Measurements from ENCODE around the gene SHB.

SHB gene

GRCh38 chr9:38061326-38061977 lies 7.6 kb downstream of the SHB start:
- peaks cover 30 to 47% (median 36%) of the 10 kb centered on the region in 10 experiments for H3K4me1 ChIP-seq

GRCh38 chr9:38060681-38061080 lies 8.3 kb downstream of the SHB start:
- peak overlapping the region in 2 of 11 experiments; percentile 56 to 63; a peak in 3 of 22 replicates for H3K4me2 ChIP-seq
- H3K9me3 ChIP-seq (replicated peaks in 1 of 11) = no peaks in the 10 kb centered on the region
- H4K20me1 ChIP-seq = peaks cover 24 to 84% (median 62%) of the 10 kb centered on the region in 11 experiments; a peak in 20 of 22 replicates
- no peak overlapping the region for H3K4me3 ChIP-seq
- H3K27me3 ChIP-seq = peaks cover 0 to 25% (median 15%) of the 10 kb centered on the region in 11 experiments; a peak in 19 of 22 replicates
- no peak overlapping the region for H3K9ac ChIP-seq
- peaks cover 26 to 43% (median 32%) of the 10 kb centered on the region in 10 experiments for H3K4me1 ChIP-seq
- no peak overlapping the region for H3K27ac ChIP-seq
- no peaks in the 10 kb centered on the region for H3K36me3 ChIP-seq
- no peak for TF ChIP-seq Cebpa-rat (IDR thresholded peaks at IDR 0.05)

More at GRCh38 chr9:38061326-38061977, 7.6 kb downstream of the SHB start:
- Histone ChIP-seq H3K4me3 (no peak overlapping the region), H3K36me3 (no peaks in the 10 kb centered on the region), H3K9ac (no peak overlapping the region), H4K20me1 (peaks cover 32 to 84% (median 70%) of the 10 kb centered on the region in 11 experiments; a peak in 20 of 22 replicates), H3K27me3 (peaks cover 7 to 32% (median 23%) of the 10 kb centered on the region in 11 experiments; a peak in 21 of 22 replicates), H3K4me2 (peak overlapping the region; percentile 3 to 67 (median 40); a peak in 21 of 22 replicates), H3K27ac (no peak overlapping the region), H3K9me3 (replicated peaks in 1 of 11) (no peaks in the 10 kb centered on the region)
- TF ChIP-seq Cebpa-rat (IDR thresholded peaks at IDR 0.05) = no peak

GRCh38 chr9:38059233-38059936 lies 9.6 kb downstream of the SHB start:
- Histone ChIP-seq H3K4me1 (peaks cover 26 to 43% (median 32%) of the 10 kb centered on the region in 10 experiments), H3K27me3 (peaks cover 0 to 12% (median 7%) of the 10 kb centered on the region in 11 experiments; a peak in 7 of 22 replicates), H3K9ac (no peak overlapping the region), H3K27ac (no peak overlapping the region), H3K4me2 (no peak overlapping the region), H3K36me3 (no peaks in the 10 kb centered on the region), H3K4me3 (no peak overlapping the region), H3K9me3 (replicated peaks in 1 of 11) (no peaks in the 10 kb centered on the region), H4K20me1 (peaks cover 11 to 82% (median 57%) of the 10 kb centered on the region in 11 experiments; a peak in 20 of 22 replicates)
- TF ChIP-seq Cebpa-rat (IDR thresholded peaks at IDR 0.05) = no peak

GRCh38 chr9:38058452-38059232 lies 10.4 kb downstream of the SHB start:
- H3K27ac ChIP-seq = no peak overlapping the region
- H3K4me3 ChIP-seq = no peak overlapping the region
- no peak for TF ChIP-seq Cebpa-rat (IDR thresholded peaks at IDR 0.05)
- H3K9ac ChIP-seq = no peak overlapping the region
- peak overlapping the region in 10 of 11 experiments; percentile 33 to 86 (median 73); a peak in 21 of 22 replicates for H3K4me2 ChIP-seq
- H3K4me1 ChIP-seq = peaks cover 26 to 43% (median 32%) of the 10 kb centered on the region in 10 experiments
- H3K9me3 ChIP-seq (replicated peaks in 1 of 11) = no peaks in the 10 kb centered on the region
- H4K20me1 ChIP-seq = peaks cover 14 to 83% (median 55%) of the 10 kb centered on the region in 11 experiments; a peak in 20 of 22 replicates
- H3K27me3 ChIP-seq = peaks cover 0 to 10% (median 6%) of the 10 kb centered on the region in 11 experiments; a peak in 6 of 22 replicates
- no peaks in the 10 kb centered on the region for H3K36me3 ChIP-seq

GRCh38 chr9:38057416-38058195 lies 11.4 kb downstream of the SHB start:
- Histone ChIP-seq H3K4me2 (peak overlapping the region; percentile 7 to 86 (median 72)), H3K27me3 (peaks cover 0 to 7% (median 6%) of the 10 kb centered on the region in 11 experiments; a peak in 5 of 22 replicates), H3K4me1 (peaks cover 26 to 43% (median 32%) of the 10 kb centered on the region in 10 experiments), H3K36me3 (no peaks in the 10 kb centered on the region), H3K9ac (no peak overlapping the region), H3K4me3 (no peak overlapping the region), H3K27ac (no peak overlapping the region), H3K9me3 (replicated peaks in 1 of 11) (no peaks in the 10 kb centered on the region), H4K20me1 (peaks cover 13 to 83% (median 46%) of the 10 kb centered on the region in 11 experiments; a peak in 20 of 22 replicates)
- no peak for TF ChIP-seq Cebpa-rat (IDR thresholded peaks at IDR 0.05)

GRCh38 chr9:38054653-38055052 lies 14.4 kb downstream of the SHB start:
- peaks cover 15 to 27% (median 21%) of the 10 kb centered on the region in 10 experiments for H3K4me1 ChIP-seq
- peaks cover 13 to 83% (median 32%) of the 10 kb centered on the region in 11 experiments; a peak in 19 of 22 replicates for H4K20me1 ChIP-seq
- H3K4me2 ChIP-seq = no peak overlapping the region
- no peak overlapping the region for H3K27ac ChIP-seq
- no peak for TF ChIP-seq Cebpa-rat (IDR thresholded peaks at IDR 0.05)
- H3K36me3 ChIP-seq = no peaks in the 10 kb centered on the region
- no peaks in the 10 kb centered on the region for H3K9me3 ChIP-seq (replicated peaks in 1 of 11)
- H3K27me3 ChIP-seq = peaks cover 0 to 7% (median 1%) of the 10 kb centered on the region in 11 experiments; a peak in 3 of 22 replicates
- H3K9ac ChIP-seq = no peak overlapping the region
- H3K4me3 ChIP-seq = no peak overlapping the region

DNA sequence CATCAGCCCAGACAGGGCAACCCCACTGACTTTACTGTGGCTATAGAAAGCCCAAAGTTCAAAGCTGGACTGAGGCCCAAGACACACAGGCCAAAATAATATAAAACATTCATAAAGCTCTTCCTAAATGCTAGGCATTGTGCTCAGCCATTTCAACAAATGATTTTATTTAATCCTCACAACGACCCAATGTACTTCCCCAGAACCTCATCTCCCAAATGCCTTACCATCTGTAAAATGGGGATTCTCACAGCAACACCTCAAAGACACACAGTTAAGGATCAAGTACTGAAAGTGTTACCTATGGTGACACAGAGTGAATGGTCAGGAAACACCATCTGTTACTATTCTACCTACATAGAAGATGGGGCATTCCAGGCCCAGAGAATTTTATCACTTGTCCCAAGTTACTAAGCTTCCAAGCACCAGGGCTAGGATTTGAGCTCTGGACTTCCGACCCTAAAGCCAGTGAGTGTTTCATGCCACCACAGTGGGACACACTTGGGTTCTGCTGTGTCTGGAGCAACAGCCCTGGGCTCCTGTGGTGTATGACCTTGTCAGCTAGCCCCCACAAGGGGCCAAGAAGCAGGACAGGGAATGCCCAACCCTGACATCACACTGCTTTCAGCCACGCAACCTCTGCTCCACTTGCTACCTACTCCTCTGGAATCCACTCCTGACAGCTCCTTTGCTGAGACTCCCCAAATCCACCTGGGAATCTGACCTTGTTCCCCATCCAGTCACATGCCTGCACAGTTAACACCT lies 15.1 kb downstream of the SHB start:
- Histone ChIP-seq H3K27me3 (peaks cover 0 to 7% (median 0%) of the 10 kb centered on the region in 11 experiments; a peak in 2 of 22 replicates), H3K9me3 (replicated peaks in 1 of 11) (no peaks in the 10 kb centered on the region), H3K27ac (no peak overlapping the region), H4K20me1 (peaks cover 13 to 78% (median 32%) of the 10 kb centered on the region in 11 experiments; a peak in 19 of 22 replicates), H3K36me3 (no peaks in the 10 kb centered on the region), H3K4me1 (peaks cover 15 to 27% (median 21%) of the 10 kb centered on the region in 10 experiments), H3K9ac (no peak overlapping the region), H3K4me3 (no peak overlapping the region), H3K4me2 (no peak overlapping the region)
- no peak for TF ChIP-seq Cebpa-rat (IDR thresholded peaks at IDR 0.05)
